OCI-LY1 (cell line): ENCODE measurements around the gene FHL5.

ENCODE experiments used
- EZH2 ChIP-seq: fragments of 200-600 bp; sonication (generic), shearing (Covaris generic); IDR thresholded peaks from 2 replicates; pipeline ENCODE4 v1.8.0; 2017; ENCODE audit warnings: borderline replicate concordance, mixed run types, mild to moderate bottlenecking, antibody characterized with exemption, low read length, moderate library complexity, mixed read lengths
- TF ChIP-seq, protein P1 (sequence below): fragments of 200-600 bp; sonication (generic), shearing (Covaris generic); IDR thresholded peaks from 2 replicates; pipeline ENCODE4 v1.5.1; 2017; ENCODE audit warnings: mild to moderate bottlenecking, antibody characterized with exemption, low read length, moderate library complexity, mixed read lengths

DNA sequence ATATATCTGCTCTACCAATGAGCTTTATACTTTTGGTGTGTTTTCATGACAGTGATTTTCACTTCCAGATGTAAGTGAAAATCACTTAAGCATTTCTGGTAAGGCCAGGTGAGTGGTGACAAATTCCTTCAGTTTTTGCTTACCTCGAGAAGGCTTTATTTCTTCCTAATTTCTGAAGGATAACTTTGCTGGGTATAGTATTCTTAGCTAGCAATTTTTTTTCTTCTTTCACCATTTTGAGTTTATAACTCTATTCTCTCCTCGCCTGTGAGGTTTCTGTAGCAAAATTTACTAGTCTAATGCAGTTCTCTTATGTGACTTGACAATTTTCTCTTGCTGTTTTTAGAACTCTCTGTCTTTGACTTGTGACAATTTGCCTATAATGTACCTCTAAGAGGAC is 7.1 kb downstream of the FHL5 start:
- TF ChIP-seq EZH2 = no peak
- TF ChIP-seq, protein P1, sequence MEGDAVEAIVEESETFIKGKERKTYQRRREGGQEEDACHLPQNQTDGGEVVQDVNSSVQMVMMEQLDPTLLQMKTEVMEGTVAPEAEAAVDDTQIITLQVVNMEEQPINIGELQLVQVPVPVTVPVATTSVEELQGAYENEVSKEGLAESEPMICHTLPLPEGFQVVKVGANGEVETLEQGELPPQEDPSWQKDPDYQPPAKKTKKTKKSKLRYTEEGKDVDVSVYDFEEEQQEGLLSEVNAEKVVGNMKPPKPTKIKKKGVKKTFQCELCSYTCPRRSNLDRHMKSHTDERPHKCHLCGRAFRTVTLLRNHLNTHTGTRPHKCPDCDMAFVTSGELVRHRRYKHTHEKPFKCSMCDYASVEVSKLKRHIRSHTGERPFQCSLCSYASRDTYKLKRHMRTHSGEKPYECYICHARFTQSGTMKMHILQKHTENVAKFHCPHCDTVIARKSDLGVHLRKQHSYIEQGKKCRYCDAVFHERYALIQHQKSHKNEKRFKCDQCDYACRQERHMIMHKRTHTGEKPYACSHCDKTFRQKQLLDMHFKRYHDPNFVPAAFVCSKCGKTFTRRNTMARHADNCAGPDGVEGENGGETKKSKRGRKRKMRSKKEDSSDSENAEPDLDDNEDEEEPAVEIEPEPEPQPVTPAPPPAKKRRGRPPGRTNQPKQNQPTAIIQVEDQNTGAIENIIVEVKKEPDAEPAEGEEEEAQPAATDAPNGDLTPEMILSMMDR = no peak
